Measurements from ENCODE around the gene ORAI1.

The ORAI1 gene

GRCh38 chr12:121649322-121649721 lies 23.0 kb downstream of the ORAI1 start:
- Histone ChIP-seq H3K9me3 (ENCODE audit: severe bottlenecking) (no peaks in the 10 kb centered on the region), H3K4me1 (ENCODE audit: insufficient read depth, poor library complexity, severe bottlenecking) (no peaks in the 10 kb centered on the region), H3K27ac (ENCODE audit: poor library complexity, severe bottlenecking) (no peak overlapping the region), H3K27me3 (ENCODE audit: insufficient read depth, poor library complexity, severe bottlenecking) (no peaks in the 10 kb centered on the region), H3K36me3 (ENCODE audit: low read depth) (no peaks in the 10 kb centered on the region), H3K4me3 (ENCODE audit: severe bottlenecking) (no peak overlapping the region)
- TF ChIP-seq, protein P1, sequence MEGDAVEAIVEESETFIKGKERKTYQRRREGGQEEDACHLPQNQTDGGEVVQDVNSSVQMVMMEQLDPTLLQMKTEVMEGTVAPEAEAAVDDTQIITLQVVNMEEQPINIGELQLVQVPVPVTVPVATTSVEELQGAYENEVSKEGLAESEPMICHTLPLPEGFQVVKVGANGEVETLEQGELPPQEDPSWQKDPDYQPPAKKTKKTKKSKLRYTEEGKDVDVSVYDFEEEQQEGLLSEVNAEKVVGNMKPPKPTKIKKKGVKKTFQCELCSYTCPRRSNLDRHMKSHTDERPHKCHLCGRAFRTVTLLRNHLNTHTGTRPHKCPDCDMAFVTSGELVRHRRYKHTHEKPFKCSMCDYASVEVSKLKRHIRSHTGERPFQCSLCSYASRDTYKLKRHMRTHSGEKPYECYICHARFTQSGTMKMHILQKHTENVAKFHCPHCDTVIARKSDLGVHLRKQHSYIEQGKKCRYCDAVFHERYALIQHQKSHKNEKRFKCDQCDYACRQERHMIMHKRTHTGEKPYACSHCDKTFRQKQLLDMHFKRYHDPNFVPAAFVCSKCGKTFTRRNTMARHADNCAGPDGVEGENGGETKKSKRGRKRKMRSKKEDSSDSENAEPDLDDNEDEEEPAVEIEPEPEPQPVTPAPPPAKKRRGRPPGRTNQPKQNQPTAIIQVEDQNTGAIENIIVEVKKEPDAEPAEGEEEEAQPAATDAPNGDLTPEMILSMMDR (IDR thresholded peaks at IDR 0.05; ENCODE audit: poor library complexity, severe bottlenecking) = no peak
- DNase-seq (ENCODE audit: low spot score) = no peak
- ATAC-seq (ENCODE audit: low read depth) = no peak

DNA sequence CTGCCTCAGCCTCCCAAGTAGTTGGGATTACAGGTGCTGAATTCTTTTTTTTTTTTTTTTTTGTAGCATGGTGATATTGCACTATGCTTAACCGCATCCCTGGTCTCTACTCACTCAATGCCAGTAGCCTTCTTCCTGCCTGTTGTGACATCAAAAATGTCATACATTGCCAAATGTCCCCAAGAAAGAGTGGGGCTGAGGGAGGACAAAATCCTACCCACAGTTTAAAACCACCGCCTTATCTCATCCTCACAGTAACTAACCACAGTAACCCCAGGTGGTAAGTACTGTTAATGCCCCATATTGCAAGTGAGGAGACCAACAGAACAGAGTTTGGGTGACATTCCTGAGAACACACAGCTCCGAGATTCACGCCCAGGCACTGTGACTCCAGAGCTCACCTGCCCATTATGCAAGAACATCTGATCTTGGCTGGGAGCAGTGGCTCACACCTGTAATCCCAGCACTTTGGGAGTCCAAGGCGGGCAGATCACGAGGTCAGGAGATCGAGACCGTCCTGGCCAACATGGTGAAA lies 23.6 kb downstream of the ORAI1 start:
- Histone ChIP-seq H3K36me3 (ENCODE audit: low read depth) (no peaks in the 10 kb centered on the region), H3K4me1 (ENCODE audit: insufficient read depth, poor library complexity, severe bottlenecking) (no peaks in the 10 kb centered on the region), H3K27me3 (ENCODE audit: insufficient read depth, poor library complexity, severe bottlenecking) (no peaks in the 10 kb centered on the region), H3K4me3 (ENCODE audit: severe bottlenecking) (no peak overlapping the region), H3K27ac (ENCODE audit: poor library complexity, severe bottlenecking) (no peak overlapping the region), H3K9me3 (ENCODE audit: severe bottlenecking) (no peaks in the 10 kb centered on the region)
- ATAC-seq (ENCODE audit: low read depth) = no peak
- TF ChIP-seq, protein P1 (IDR thresholded peaks at IDR 0.05; ENCODE audit: poor library complexity, severe bottlenecking) = no peak
- no peak for DNase-seq (ENCODE audit: low spot score)

DNA sequence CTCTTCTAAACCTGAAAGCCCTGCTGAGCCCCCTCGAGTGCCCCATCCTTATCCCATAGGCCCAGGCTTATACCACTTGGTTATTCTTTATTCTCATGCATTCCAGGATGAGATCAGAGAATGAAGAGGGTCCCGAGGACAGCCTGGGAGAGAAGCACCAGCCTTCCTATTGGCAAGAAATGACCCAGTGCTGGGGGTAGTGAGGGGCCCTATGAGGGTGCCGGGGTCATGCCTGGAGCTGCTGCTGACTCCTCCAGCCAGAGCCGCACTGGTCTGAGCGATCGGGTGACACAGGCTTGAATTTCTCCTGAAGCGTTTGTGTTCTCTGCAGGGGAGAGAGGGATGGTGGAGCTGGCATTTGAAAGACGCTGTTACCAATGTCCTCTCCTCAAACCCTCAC lies 25.0 kb downstream of the ORAI1 start:
- ATAC-seq (ENCODE audit: low read depth) = no peak
- TF ChIP-seq, protein P1 (IDR thresholded peaks at IDR 0.05; ENCODE audit: poor library complexity, severe bottlenecking) = no peak
- no peak overlapping the region for H3K27ac ChIP-seq (ENCODE audit: poor library complexity, severe bottlenecking)

GRCh38 chr12:121652767-121653497 lies 26.6 kb downstream of the ORAI1 start:
- TF ChIP-seq, protein P1 (IDR thresholded peaks at IDR 0.05; ENCODE audit: poor library complexity, severe bottlenecking) = no peak
- Histone ChIP-seq H3K27ac (ENCODE audit: poor library complexity, severe bottlenecking) (no peak overlapping the region), H3K27me3 (ENCODE audit: insufficient read depth, poor library complexity, severe bottlenecking) (no peaks in the 10 kb centered on the region), H3K9me3 (ENCODE audit: severe bottlenecking) (no peaks in the 10 kb centered on the region), H3K4me3 (ENCODE audit: severe bottlenecking) (no peak overlapping the region), H3K36me3 (ENCODE audit: low read depth) (no peaks in the 10 kb centered on the region), H3K4me1 (ENCODE audit: insufficient read depth, poor library complexity, severe bottlenecking) (no peaks in the 10 kb centered on the region)
- DNase-seq (ENCODE audit: low spot score) = no peak
- no peak for ATAC-seq (ENCODE audit: low read depth)

More for the DNA sequence above, 25.0 kb downstream of the ORAI1 start:
- Histone ChIP-seq H3K4me3 (ENCODE audit: severe bottlenecking) (no peak overlapping the region), H3K9me3 (ENCODE audit: severe bottlenecking) (no peaks in the 10 kb centered on the region), H3K27me3 (ENCODE audit: insufficient read depth, poor library complexity, severe bottlenecking) (no peaks in the 10 kb centered on the region), H3K36me3 (ENCODE audit: low read depth) (no peaks in the 10 kb centered on the region), H3K4me1 (ENCODE audit: insufficient read depth, poor library complexity, severe bottlenecking) (no peaks in the 10 kb centered on the region)
- no peak for DNase-seq (ENCODE audit: low spot score)

DNA sequence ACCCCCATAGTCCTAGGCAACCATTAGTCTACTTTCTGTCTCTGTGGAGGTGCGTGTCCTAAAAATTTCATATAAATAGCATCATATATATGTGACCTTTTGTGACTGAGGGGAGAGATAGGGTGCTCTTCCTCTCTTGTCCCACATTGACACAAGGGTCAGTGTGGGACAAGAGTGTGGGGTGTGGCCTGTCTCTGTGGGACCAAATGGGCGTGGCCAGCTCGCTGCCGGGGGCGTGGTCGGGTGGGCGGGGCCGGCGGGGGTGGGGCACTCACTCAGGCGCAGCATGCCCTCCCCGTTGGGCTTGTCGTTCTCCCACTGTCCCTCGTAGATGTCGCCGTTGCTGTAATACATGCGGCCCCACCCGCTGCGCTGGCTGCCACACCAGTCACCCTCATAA lies 27.7 kb downstream of the ORAI1 start:
- no peak for DNase-seq (ENCODE audit: low spot score)
- Histone ChIP-seq H3K9me3 (ENCODE audit: severe bottlenecking) (no peaks in the 10 kb centered on the region), H3K4me3 (ENCODE audit: severe bottlenecking) (no peak overlapping the region), H3K27me3 (ENCODE audit: insufficient read depth, poor library complexity, severe bottlenecking) (no peaks in the 10 kb centered on the region), H3K27ac (ENCODE audit: poor library complexity, severe bottlenecking) (no peak overlapping the region), H3K36me3 (ENCODE audit: low read depth) (no peaks in the 10 kb centered on the region), H3K4me1 (ENCODE audit: insufficient read depth, poor library complexity, severe bottlenecking) (peaks cover 5% of the 10 kb centered on the region)
- TF ChIP-seq, protein P1 (IDR thresholded peaks at IDR 0.05; ENCODE audit: poor library complexity, severe bottlenecking) = no peak
- no peak for ATAC-seq (ENCODE audit: low read depth)

Measured in RWPE2 (cell line).